Prostate gland (tissue), 2 donors: Measurements from ENCODE around the gene YY1AP1. TPM values are rescaled to one million over a fixed set of nuclear protein-coding genes. Genes with fewer than 3 reads are reported as not detected.
"Not testable (repeated sequence)": the region's sequence is repeated elsewhere in the genome, so short reads cannot be mapped to it uniquely, and the experiment has no call there.

Experiments used
- DNase-seq: peaks from one replicate; pipeline ENCODE4 v3.0.0-alpha.2; 2019; ENCODE audit warnings: low spot score
- H3K27ac ChIP-seq, 2 donors: fragments of 200-600 bp; sonication (generic); 2 replicates each; pipeline ENCODE4 v1.5.1; 2017 to 2019
- H3K27me3 ChIP-seq: fragments of 200-600 bp; sonication (generic); replicated peaks from 2 replicates; pipeline ENCODE4 v1.5.1; 2019; ENCODE audit not compliant: insufficient read depth
- H3K36me3 ChIP-seq, 2 donors: fragments of 200-600 bp; sonication (generic); 1 replicate in 1 of 2; 2 replicates in 1 of 2; pipeline versions ENCODE4 v1.5.1 to v1.8.1; 2017 to 2019
- H3K4me1 ChIP-seq: fragments of 200-600 bp; sonication (generic); replicated peaks from 2 replicates; pipeline ENCODE4 v1.5.1; 2019
- H3K4me3 ChIP-seq, 2 donors: fragments of 200-600 bp; sonication (generic); 2 replicates each; pipeline ENCODE4 v1.5.1; 2017 to 2019
- H3K9me3 ChIP-seq: fragments of 200-600 bp; sonication (generic); 2 replicates; pipeline ENCODE4 v1.5.1; 2017
- CTCF ChIP-seq, 4 experiments: fragments of 200-600 bp in 2 of 4; fragments of 450-650 bp in 2 of 4; sonication (generic) in 2 of 4; IDR thresholded peaks; 1 replicate in 3 of 4; 2 replicates in 1 of 4; pipeline ENCODE4 v1.5.1; 2016 to 2019; ENCODE audit warnings: antibody characterized with exemption in 4 of 4, mild to moderate bottlenecking in 2 of 4, moderate library complexity in 2 of 4
- POLR2A ChIP-seq: fragments of 450-650 bp; IDR thresholded peaks from one replicate; pipeline ENCODE4 v1.6.1; 2016; ENCODE audit warnings: antibody characterized with exemption, mild to moderate bottlenecking
- POLR2AphosphoS5 ChIP-seq: sonication (generic); formaldehyde crosslinking; IDR thresholded peaks from one replicate; pipeline ENCODE4 v1.6.1; 2017; ENCODE audit warnings: antibody characterized with exemption
- WGBS: methylation state at CpG from one replicate; pipeline ENCODE4 v1.1.5; 2018; 5-methylcytosine and 5-hydroxymethylcytosine counted together
- intact Hi-C: fragments of 100-400 bp; cut with DNase I; formaldehyde crosslinking; loops from one replicate; pipeline ENCODE4 v1.14.2; 2022
- total RNA-seq, 2 donors: library from RNA; depleted of rRNA; stranded (reverse); fragments of >200 nt; gene quantifications; one replicate each; pipeline ENCODE4 v1.1.0, GENCODE V29; 2016

YY1AP1 gene
- total RNA-seq, 2 donors from 2014 or later, result 63.4 to 121 TPM

- WGBS, result 88% methylated on average over 2 of the region's 2 CpGs
- H3K4me3 ChIP-seq, result no peak overlapping the region
Measured at GRCh38 chr1:155622191-155622590, 66.4 kb downstream of the YY1AP1 start.

GRCh38 chr1:155613226-155613625, 75.3 kb downstream of the YY1AP1 start:
- H3K36me3 ChIP-seq, H3K4me1 ChIP-seq, intact Hi-C loops, H3K4me3 ChIP-seq, DNase-seq, H3K9me3 ChIP-seq, H3K27ac ChIP-seq, H3K27me3 ChIP-seq: not testable (repeated sequence)
- WGBS, result no CpG with 5 or more reads among the region's 2 CpGs

More at GRCh38 chr1:155622191-155622590, 66.4 kb downstream of the YY1AP1 start:
- no peak for TF ChIP-seq POLR2AphosphoS5
- TF ChIP-seq CTCF (IDR thresholded peaks at IDR 0.05), result no peak
- TF ChIP-seq POLR2A, result no peak
- Histone ChIP-seq H3K4me1 (no peaks in the 10 kb centered on the region), H3K36me3 (no peaks in the 10 kb centered on the region), H3K27me3 (no peaks in the 10 kb centered on the region), H3K27ac (no peak overlapping the region), H3K9me3 (no peaks in the 10 kb centered on the region)
- no peak for DNase-seq
- intact Hi-C loops, result no loop called here

- peak overlapping the region; percentile 49 to 57 for H3K4me3 ChIP-seq
- H3K27me3 ChIP-seq, DNase-seq, H3K27ac ChIP-seq, intact Hi-C loops, H3K36me3 ChIP-seq, H3K9me3 ChIP-seq, H3K4me1 ChIP-seq: not testable (repeated sequence)
- WGBS, result 0% methylated on average over 2 of the region's 33 CpGs
Measured at GRCh38 chr1:155610257-155610647, 78.3 kb downstream of the YY1AP1 start.

GRCh38 chr1:155609515-155610256, 78.9 kb downstream of the YY1AP1 start, which contains the start of gene MSTO1:
TSS of gene MSTO1 (plus strand) at chr1:155610218. CDS start at chr1:155610249, 31 bp downstream.
- Histone ChIP-seq H3K27me3 (no peaks in the 10 kb centered on the region), H3K4me1 (no peaks in the 10 kb centered on the region), H3K4me3 (peak within 1 kb of the TSS; percentile 49 to 57), H3K9me3 (no peaks in the 10 kb centered on the region), H3K36me3 (no peaks in the 10 kb centered on the region), H3K27ac (peak within 1 kb of the TSS; percentile 57 to 78)
- intact Hi-C loops, result no loop called here
- DNase-seq, result peak; percentile 97
- WGBS, result 6% methylated on average over 46 of the region's 47 CpGs
- peak; percentile 32 for TF ChIP-seq POLR2A
- peak in 1 of 4 experiments; percentile 4 for TF ChIP-seq CTCF (IDR thresholded peaks at IDR 0.05)
- TF ChIP-seq POLR2AphosphoS5, result peak; percentile 92

Other genes with a start within 250 kb of the YY1AP1 start
- 10 to 100 TPM; 53.1 to 66.2 TPM for gene ASH1L, start 126.0 kb downstream of the YY1AP1 start, total RNA-seq
- 10 to 100 TPM; 13.7 to 17.7 TPM for gene MSTO1, start 78.6 kb downstream of the YY1AP1 start, total RNA-seq
- gene DAP3, start 317 bp upstream of the YY1AP1 start, total RNA-seq, result 100 to 1,000 TPM; 139 to 151 TPM
- gene GON4L, start 168.4 kb upstream of the YY1AP1 start, total RNA-seq, result 10 to 100 TPM; 24.9 to 57.4 TPM
- gene SYT11, start 170.8 kb upstream of the YY1AP1 start, total RNA-seq, result 10 to 100 TPM in 1 of 2 donors, 1 to 10 TPM in 1; 3.6 to 28.0 TPM
- gene RIT1, start 222.6 kb upstream of the YY1AP1 start, total RNA-seq, result 10 to 100 TPM; 20.8 to 21.8 TPM
- gene KHDC4, start 245.6 kb upstream of the YY1AP1 start, total RNA-seq, result 10 to 100 TPM; 49.8 to 66.1 TPM